ENCODE results near the gene NHS. TPM values are rescaled to one million over a fixed set of nuclear protein-coding genes. Genes with fewer than 3 reads are reported as not detected.

Gene NHS
- total RNA-seq, 1 donor from 2014 or later: 8.3 TPM

- intact Hi-C loops (cut with DNase I): no loop called here
These were observed 56.2 kb downstream of the NHS start for GRCh38 chrX:17431171-17431570.

GRCh38 chrX:17432158-17432557 lies 57.2 kb downstream of the NHS start:
- Histone ChIP-seq H3K27ac (no peak overlapping the region), H3K36me3 (no peaks in the 10 kb centered on the region), H3K4me3 (no peak overlapping the region), H3K9me3 (no peaks in the 10 kb centered on the region), H3K27me3 (no peaks in the 10 kb centered on the region), H3K4me1 (peaks cover 6% of the 10 kb centered on the region)
- no peak for TF ChIP-seq POLR2A (IDR thresholded peaks at IDR 0.05)
- TF ChIP-seq POLR2AphosphoS5 (IDR thresholded peaks at IDR 0.05; ENCODE audit: insufficient read depth in 1 of 2, low read depth in 1 of 2): no peak
- no peak for TF ChIP-seq CTCF (IDR thresholded peaks at IDR 0.05)
- intact Hi-C loops (cut with DNase I): no loop called here
- no peak for DNase-seq (ENCODE audit: extremely low spot score in 2 of 2)

More at GRCh38 chrX:17431171-17431570, 56.2 kb downstream of the NHS start:
- Histone ChIP-seq H3K9me3 (no peaks in the 10 kb centered on the region), H3K27me3 (no peaks in the 10 kb centered on the region), H3K27ac (no peak overlapping the region), H3K36me3 (no peaks in the 10 kb centered on the region), H3K4me3 (no peak overlapping the region), H3K4me1 (peaks cover 6% of the 10 kb centered on the region)
- TF ChIP-seq POLR2AphosphoS5 (IDR thresholded peaks at IDR 0.05; ENCODE audit: insufficient read depth in 1 of 2, low read depth in 1 of 2): no peak
- no peak for TF ChIP-seq CTCF (IDR thresholded peaks at IDR 0.05)
- no peak for TF ChIP-seq POLR2A (IDR thresholded peaks at IDR 0.05)
- no peak for DNase-seq (ENCODE audit: extremely low spot score in 2 of 2)

GRCh38 chrX:17433965-17434364 lies 59.0 kb downstream of the NHS start:
- no peak for DNase-seq (ENCODE audit: extremely low spot score in 2 of 2)
- Histone ChIP-seq H3K36me3 (no peaks in the 10 kb centered on the region), H3K27ac (no peak overlapping the region), H3K4me1 (peaks cover 6% of the 10 kb centered on the region), H3K9me3 (no peaks in the 10 kb centered on the region), H3K27me3 (no peaks in the 10 kb centered on the region), H3K4me3 (no peak overlapping the region)
- TF ChIP-seq POLR2A (IDR thresholded peaks at IDR 0.05): no peak
- TF ChIP-seq POLR2AphosphoS5 (IDR thresholded peaks at IDR 0.05; ENCODE audit: insufficient read depth in 1 of 2, low read depth in 1 of 2): no peak
- no peak for TF ChIP-seq CTCF (IDR thresholded peaks at IDR 0.05)
- intact Hi-C loops (cut with DNase I): no loop called here

GRCh38 chrX:17435476-17435875 lies 60.5 kb downstream of the NHS start:
- H3K27me3 ChIP-seq: no peaks in the 10 kb centered on the region
- intact Hi-C loops (cut with DNase I): no loop called here
- TF ChIP-seq POLR2A (IDR thresholded peaks at IDR 0.05) (no peak), POLR2AphosphoS5 (IDR thresholded peaks at IDR 0.05; ENCODE audit: insufficient read depth in 1 of 2, low read depth in 1 of 2) (no peak), CTCF (IDR thresholded peaks at IDR 0.05) (no peak)
- peaks cover 6% of the 10 kb centered on the region for H3K4me1 ChIP-seq
- DNase-seq (ENCODE audit: extremely low spot score in 2 of 2): no peak
- H3K36me3 ChIP-seq: no peaks in the 10 kb centered on the region
- no peak overlapping the region for H3K27ac ChIP-seq
- H3K9me3 ChIP-seq: no peaks in the 10 kb centered on the region
- H3K4me3 ChIP-seq: no peak overlapping the region

- TF ChIP-seq POLR2A (IDR thresholded peaks at IDR 0.05) (no peak), POLR2AphosphoS5 (IDR thresholded peaks at IDR 0.05; ENCODE audit: insufficient read depth in 1 of 2, low read depth in 1 of 2) (no peak), CTCF (IDR thresholded peaks at IDR 0.05) (no peak)
- Histone ChIP-seq H3K4me1 (peaks cover 9% of the 10 kb centered on the region), H3K27ac (no peak overlapping the region), H3K9me3 (no peaks in the 10 kb centered on the region), H3K4me3 (no peak overlapping the region), H3K36me3 (no peaks in the 10 kb centered on the region), H3K27me3 (no peaks in the 10 kb centered on the region)
- no peak for DNase-seq (ENCODE audit: extremely low spot score in 2 of 2)
- intact Hi-C loops (cut with DNase I): no loop called here
These were observed 63.2 kb downstream of the NHS start for GRCh38 chrX:17438221-17438620.

Data from vagina (tissue), 2 donors.